K562 (cell line): ENCODE results near the gene PPP1R9A. TPM values are rescaled to one million over a fixed set of nuclear protein-coding genes. Genes with fewer than 3 reads are reported as not detected.

Experiments
- ATAC-seq: fragments of 200-7000 bp; cut with Tn5 transposase; 3 replicates; pipeline ENCODE4 v1.9.1; 2020; ENCODE audit warnings: moderate library complexity
- BruUV-seq: library from RNA; stranded (reverse); fragments of 400-500 nt; replicated peaks from 2 replicates; lab custom pipeline; 2021; lab: Mats Ljungman, UMichigan
- CTCF ChIA-PET: fragments of 300-600 bp; formaldehyde crosslinking; extraction: SDS; loops from one replicate; lab custom pipeline; 2021; ENCODE audit warnings: low intra/inter-chr PET ratio; lab: Yijun Ruan, JAX
- POLR2A ChIA-PET: fragments of 300-600, 350-650 bp; sonication (Branson Sonifier 250); formaldehyde crosslinking; extraction: SDS; loops from one replicate; lab custom pipeline; 2021; ENCODE audit warnings: antibody characterized with exemption, inconsistent platforms; lab: Yijun Ruan, JAX
- DNase-seq, 4 experiments: peaks; one replicate each; pipeline versions ENCODE4 v3.0.0 to v3.0.0-alpha.2; 2011 to 2018; ENCODE audit warnings: low spot score in 3 of 4, mixed read lengths in 3 of 4; ENCODE audit errors: extremely low read depth in 1 of 4
- FAIRE-seq: peaks from 2 replicates; lab custom pipeline; 2011; peaks lifted over from hg19 to GRCh38; lab: Jason Lieb, UNC
- H2AFZ ChIP-seq: 2 replicates; pipeline ENCODE4 v1.6.0; 2011; ENCODE audit warnings: low read depth, low read length, control low read depth, inconsistent platforms
- H3K27ac ChIP-seq: fragments of 200-600 bp; 3 replicates; pipeline ENCODE4 v1.8.0; 2011; ENCODE audit warnings: low read depth, mild to moderate bottlenecking, control low read depth, inconsistent platforms, low read length, moderate library complexity, mixed read lengths; ENCODE audit errors: extremely low read depth
- H3K27me3 ChIP-seq, 2 experiments: fragments of 300-600 bp in 1 of 2; 2 replicates in 1 of 2; 3 replicates in 1 of 2; pipeline versions ENCODE4 v1.6.0 to v1.8.0; 2011; ENCODE audit warnings: inconsistent platforms in 2 of 2, low read length in 2 of 2, mild to moderate bottlenecking in 1 of 2, mixed read lengths in 1 of 2, moderate library complexity in 1 of 2; ENCODE audit not compliant: control insufficient read depth in 2 of 2, insufficient read depth in 2 of 2
- H3K36me3 ChIP-seq: fragments of 300-600 bp; 3 replicates; pipeline ENCODE4 v1.8.0; 2011; ENCODE audit warnings: mild to moderate bottlenecking, low read length, inconsistent platforms; ENCODE audit not compliant: control insufficient read depth, insufficient read depth
- H3K4me1 ChIP-seq, 2 experiments: fragments of 200-600 bp in 1 of 2; replicated peaks in 1 of 2; 2 replicates in 1 of 2; 3 replicates in 1 of 2; pipeline versions ENCODE4 v1.5.1 to v1.8.0; 2011; ENCODE audit warnings: inconsistent platforms in 2 of 2, low read length in 2 of 2, mild to moderate bottlenecking in 1 of 2, mixed read lengths in 1 of 2, moderate library complexity in 1 of 2; ENCODE audit not compliant: control insufficient read depth in 2 of 2, insufficient read depth in 2 of 2
- H3K4me2 ChIP-seq: 2 replicates; pipeline ENCODE4 v1.6.1; 2011; ENCODE audit warnings: low read length, control low read depth, inconsistent platforms, mixed read lengths; ENCODE audit not compliant: insufficient read depth
- H3K4me3 ChIP-seq: fragments of 200-600 bp; sonication (generic), shearing (Covaris generic); 2 replicates; pipeline ENCODE4 v1.5.1; 2016; ENCODE audit warnings: control low read depth, inconsistent platforms
- H3K79me2 ChIP-seq: fragments of 200-600 bp; 3 replicates; pipeline ENCODE4 v1.8.0; 2011; ENCODE audit warnings: low read length, inconsistent platforms; ENCODE audit not compliant: control insufficient read depth, insufficient read depth
- H3K9ac ChIP-seq, 2 experiments: 2 replicates each; pipeline versions ENCODE4 v1.6.0 to v1.6.1; 2011; ENCODE audit warnings: low read depth in 2 of 2, low read length in 2 of 2, control low read depth in 1 of 2, inconsistent platforms in 1 of 2, mild to moderate bottlenecking in 1 of 2, mixed read lengths in 1 of 2; ENCODE audit not compliant: insufficient read depth in 1 of 2
- H3K9me1 ChIP-seq: one replicate; pipeline ENCODE4 v1.6.0; 2011; ENCODE audit warnings: inconsistent platforms, mild to moderate bottlenecking, low read length, moderate library complexity; ENCODE audit not compliant: control insufficient read depth, insufficient read depth
- H3K9me3 ChIP-seq: replicated peaks from 2 replicates; pipeline ENCODE4 v1.5.1; 2011; ENCODE audit warnings: low read depth, low read length, inconsistent platforms; ENCODE audit not compliant: control insufficient read depth, insufficient read depth
- H4K20me1 ChIP-seq: replicated peaks from 2 replicates; pipeline ENCODE4 v1.6.1; 2011; ENCODE audit warnings: low read length, inconsistent platforms, mixed read lengths; ENCODE audit not compliant: control insufficient read depth, insufficient read depth
- AFF1 ChIP-seq, 2 experiments: fragments of 450-650 bp; IDR thresholded peaks; 2 replicates each; pipeline ENCODE4 v1.6.1; 2018; ENCODE audit warnings: mild to moderate bottlenecking in 2 of 2, low read depth in 1 of 2; ENCODE audit not compliant: partially characterized antibody in 2 of 2
- ARNT ChIP-seq, 2 experiments: fragments of 450-650 bp; IDR thresholded peaks; 2 replicates each; pipeline ENCODE4 v1.6.1; 2016; ENCODE audit warnings: mild to moderate bottlenecking in 1 of 2
- ETV1 ChIP-seq: fragments of 450-650 bp; conservative IDR thresholded peaks from 2 replicates; pipeline ENCODE4 v1.6.1; 2016; ENCODE audit warnings: missing genetic modification characterization, control low read depth, low read depth, missing compliant biosample characterization
- HDAC1 ChIP-seq, 2 experiments: fragments of 450-650 bp; IDR thresholded peaks; 2 replicates each; pipeline ENCODE4 v1.6.1; 2016 to 2017; ENCODE audit warnings: inconsistent platforms in 1 of 2, mild to moderate bottlenecking in 1 of 2, moderate library complexity in 1 of 2
- KLF1 ChIP-seq: fragments of 450-650 bp; IDR thresholded peaks from 2 replicates; pipeline ENCODE4 v1.6.1; 2016; ENCODE audit warnings: missing genetic modification characterization, missing compliant biosample characterization
- KLF16 ChIP-seq: IDR thresholded peaks from 2 replicates; pipeline ENCODE4 v1.6.1; 2016; ENCODE audit warnings: antibody characterized with exemption
- PKNOX1 ChIP-seq: fragments of 450-650 bp; IDR thresholded peaks from 2 replicates; pipeline ENCODE4 v1.6.1; 2016
- TCFL5 ChIP-seq: fragments of 250-450 bp; sonication (Bioruptor Pico); conservative IDR thresholded peaks from 2 replicates; pipeline ENCODE4 v1.6.1; 2021; ENCODE audit warnings: mild to moderate bottlenecking, moderate library complexity, matching md5 sums
- WGBS: fragments of 100-300 bp; shearing (Covaris generic); methylation state at CpG from one replicate; pipeline ENCODE4 v1.1.6; 2016; ENCODE audit warnings: low coverage, mixed read lengths; ENCODE audit not compliant: insufficient coverage; ENCODE audit errors: missing lambda C conversion rate; 5-methylcytosine and 5-hydroxymethylcytosine counted together
- in situ Hi-C: fragments of 300-500 bp; cut with MboI; formaldehyde crosslinking; loops from 4 replicates; pipeline ENCODE4 v1.15.0; 2018; ENCODE audit warnings: inconsistent platforms, mixed read lengths
- intact Hi-C: fragments of 100-400 bp; cut with micrococcal nuclease; formaldehyde crosslinking; loops from 2 replicates; pipeline ENCODE4 v1.14.2; 2022
- polyA plus RNA-seq, 8 experiments: library from polyadenylated mRNA; depleted of rRNA in 4 of 8; stranded (reverse) in 5 of 8; unstranded in 3 of 8; fragments of >200 nt; fragmentation: Nextera tagmentation in 2 of 8; fragmentation: Illumina TruSeq in 1 of 8; extraction: Ambion mirVana in 2 of 8; extraction: Trizol in 1 of 8; gene quantifications; 2 replicates each; pipeline versions ENCODE4 v1.2.1 to v1.2.3, GENCODE V29; 2011 to 2014; ENCODE audit warnings: inconsistent platforms in 1 of 8, missing spikeins in 1 of 8
- total RNA-seq, 7 experiments: library from RNA; depleted of rRNA in 6 of 7; stranded (reverse); fragments of >200 nt in 6 of 7; fragmentation: Illumina TruSeq in 2 of 7; extraction: Trizol in 2 of 7; gene quantifications; 2 replicates each; pipeline versions ENCODE4 v1.2.1 to v1.2.3, GENCODE V29; 2011 to 2021; ENCODE audit warnings: low replicate concordance in 1 of 7
- TF ChIP-seq, protein P1 (sequence below): fragments of 450-650 bp; formaldehyde crosslinking; IDR thresholded peaks from 2 replicates; pipeline ENCODE4 v1.4.0; 2020; ENCODE audit warnings: mild to moderate bottlenecking, mixed read lengths

Gene PPP1R9A
- total and polyA plus RNA-seq, 9 of the 15 experiments (the other 6 are each of a cell fraction or from before 2014, with no cell fraction given) = 0.24 TPM; not detected in 8

DNA sequence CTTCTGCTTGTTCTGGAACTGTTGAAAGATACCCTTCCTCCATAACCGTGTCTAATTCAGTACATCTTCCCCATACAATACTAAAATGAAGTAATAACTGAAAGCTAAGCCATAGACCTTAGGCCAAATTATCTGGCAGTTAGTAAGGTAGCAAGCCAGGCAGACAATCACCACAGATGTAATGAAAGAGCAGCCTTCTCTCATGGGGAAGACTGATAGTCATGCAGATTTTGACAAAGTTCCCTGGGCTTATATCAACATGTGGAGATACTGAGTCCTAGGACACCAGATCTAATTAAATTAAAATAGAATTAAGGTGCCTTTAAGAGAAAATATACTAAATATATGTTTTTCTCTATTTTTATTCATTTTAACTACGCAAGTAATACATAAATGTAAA lies 355.5 kb downstream of the PPP1R9A start (continued):
- TF ChIP-seq AFF1 (IDR thresholded peaks at IDR 0.05; ENCODE audit: low read depth in 1 of 2, partially characterized antibody in 2 of 2) (no peak), ETV1 (tag) (no peak), HDAC1 (IDR thresholded peaks at IDR 0.05) (no peak), KLF16 (no peak), KLF1 (no peak)

DNA sequence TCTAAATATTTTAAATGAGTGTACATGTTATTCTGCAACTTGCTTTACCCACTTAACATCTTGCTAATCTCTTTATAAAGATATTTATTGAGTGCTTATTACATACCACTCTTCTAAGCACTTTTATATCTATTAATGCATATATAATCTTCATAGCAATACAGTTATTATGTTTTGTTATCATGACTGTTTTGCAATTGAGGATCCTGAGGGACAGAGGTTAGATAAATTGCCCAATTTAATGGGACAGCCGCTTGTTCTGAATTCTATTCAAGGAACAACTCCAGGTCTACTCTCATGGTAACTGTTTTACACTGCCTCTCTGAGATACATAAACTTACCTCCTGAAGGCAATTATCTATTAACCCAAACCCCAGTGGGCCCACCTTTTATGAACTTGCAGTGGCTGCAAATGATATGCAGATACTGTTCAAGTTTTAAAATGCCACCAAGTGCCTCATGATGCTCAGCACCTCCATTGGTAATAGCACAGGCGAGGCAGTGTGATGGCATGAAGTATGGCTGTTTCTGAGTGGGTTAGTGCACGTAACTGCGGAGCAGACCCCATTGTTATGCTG lies 356.5 kb downstream of the PPP1R9A start:
- no peak overlapping the region for H3K4me2 ChIP-seq
- ATAC-seq = no peak
- CTCF ChIA-PET = no interaction called here
- H3K36me3 ChIP-seq = no peaks in the 10 kb centered on the region
- intact Hi-C loops (loop anchor here (5.0 kb wide), 1 partner anchor 213 kb away; no protein-coding TSS in a partner anchor), in situ Hi-C loops (no loop called here)
- H3K9ac ChIP-seq = no peak overlapping the region
- no peak overlapping the region for H3K27ac ChIP-seq
- TF ChIP-seq, protein P1, sequence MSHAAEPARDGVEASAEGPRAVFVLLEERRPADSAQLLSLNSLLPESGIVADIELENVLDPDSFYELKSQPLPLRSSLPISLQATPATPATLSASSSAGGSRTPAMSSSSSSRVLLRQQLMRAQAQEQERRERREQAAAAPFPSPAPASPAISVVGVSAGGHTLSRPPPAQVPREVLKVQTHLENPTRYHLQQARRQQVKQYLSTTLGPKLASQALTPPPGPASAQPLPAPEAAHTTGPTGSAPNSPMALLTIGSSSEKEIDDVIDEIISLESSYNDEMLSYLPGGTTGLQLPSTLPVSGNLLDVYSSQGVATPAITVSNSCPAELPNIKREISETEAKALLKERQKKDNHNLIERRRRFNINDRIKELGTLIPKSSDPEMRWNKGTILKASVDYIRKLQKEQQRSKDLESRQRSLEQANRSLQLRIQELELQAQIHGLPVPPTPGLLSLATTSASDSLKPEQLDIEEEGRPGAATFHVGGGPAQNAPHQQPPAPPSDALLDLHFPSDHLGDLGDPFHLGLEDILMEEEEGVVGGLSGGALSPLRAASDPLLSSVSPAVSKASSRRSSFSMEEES (CRISPR knock-in tag) = no peak
- TF ChIP-seq TCFL5 = no peak
- no peak for TF ChIP-seq ARNT (IDR thresholded peaks at IDR 0.05)
- no peak for TF ChIP-seq PKNOX1
- no peak for DNase-seq
- H3K27me3 ChIP-seq = no peaks in the 10 kb centered on the region
- H3K4me3 ChIP-seq = no peak overlapping the region
- WGBS = 2% methylated on average over 4 of the region's 4 CpGs
- BruUV-seq = no TSS peak
- POLR2A ChIA-PET = no interaction called here
- FAIRE-seq = no peak
- no peaks in the 10 kb centered on the region for H3K9me1 ChIP-seq
- no peaks in the 10 kb centered on the region for H3K79me2 ChIP-seq
- no peaks in the 10 kb centered on the region for H3K9me3 ChIP-seq
- H3K4me1 ChIP-seq = no peaks in the 10 kb centered on the region; a peak in 1 of 5 replicates
- H4K20me1 ChIP-seq = no peaks in the 10 kb centered on the region
- H2AFZ ChIP-seq = no peak overlapping the region
